Glutamatergic neuron (in vitro differentiated cells): ENCODE results near the gene GLI2. TPM values are rescaled to one million over a fixed set of nuclear protein-coding genes. Genes with fewer than 3 reads are reported as not detected.

ENCODE experiments used
- DNase-seq: peaks from one replicate; pipeline ENCODE4 v3.0.0; 2022
- H3K27ac Mint-ChIP-seq: one replicate; pipeline ENCODE4 v1.8.0; 2020; ENCODE audit warnings: mild to moderate bottlenecking, mixed read lengths, inconsistent platforms; ENCODE audit not compliant: unreplicated experiment
- H3K27me3 Mint-ChIP-seq: one replicate; pipeline ENCODE4 v1.8.0; 2020; ENCODE audit warnings: mild to moderate bottlenecking, moderate library complexity, mixed read lengths, inconsistent platforms; ENCODE audit not compliant: unreplicated experiment
- H3K36me3 Mint-ChIP-seq: one replicate; pipeline ENCODE4 v1.8.0; 2020; ENCODE audit warnings: mild to moderate bottlenecking, mixed read lengths, inconsistent platforms; ENCODE audit not compliant: unreplicated experiment
- H3K4me1 Mint-ChIP-seq: one replicate; pipeline ENCODE4 v1.8.0; 2020; ENCODE audit warnings: mild to moderate bottlenecking, low read depth, mixed read lengths, inconsistent platforms; ENCODE audit not compliant: unreplicated experiment
- H3K4me3 Mint-ChIP-seq: one replicate; pipeline ENCODE4 v1.8.0; 2020; ENCODE audit warnings: mild to moderate bottlenecking, mixed read lengths, inconsistent platforms; ENCODE audit not compliant: unreplicated experiment
- H3K9me3 Mint-ChIP-seq: one replicate; pipeline ENCODE4 v1.8.0; 2020; ENCODE audit warnings: mild to moderate bottlenecking, moderate library complexity, mixed read lengths, inconsistent platforms; ENCODE audit not compliant: unreplicated experiment
- total RNA-seq: library from RNA; stranded (reverse); fragmentation: NEBNext Ultra II Directional; extraction: Animal tissue kit (Norgen Biotek cat#: 25700); gene quantifications from one replicate; pipeline ENCODE4 v1.2.1, GENCODE V29; 2021; ENCODE audit not compliant: unreplicated experiment
- TF ChIP-seq, protein P1 (sequence below): fragments of 200-600 bp; sonication (generic); IDR thresholded peaks from one replicate; pipeline ENCODE4 v1.5.0; 2021; ENCODE audit not compliant: partially characterized antibody, unreplicated experiment

GLI2 gene
- total RNA-seq, 1 donor from 2014 or later = 3.9 TPM

DNA sequence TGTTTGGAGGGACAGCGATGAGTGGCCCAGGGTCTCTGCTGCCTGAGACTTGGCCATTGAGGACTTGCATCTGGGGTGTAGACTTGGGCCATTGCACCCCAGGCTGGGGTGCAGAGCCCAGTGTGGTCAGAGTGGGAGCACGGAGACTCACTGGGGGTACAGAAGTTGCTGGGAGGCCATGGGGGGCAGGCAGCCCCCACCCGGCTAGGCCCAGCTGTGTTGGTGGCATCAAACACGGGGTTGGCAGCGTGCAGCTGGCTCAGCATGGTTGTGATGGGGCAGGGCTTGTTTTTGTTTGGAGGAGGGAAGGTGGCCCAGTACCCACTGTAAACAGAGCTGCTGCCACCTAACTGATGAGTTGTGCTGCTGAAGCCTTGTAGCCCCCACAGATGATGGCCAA lies 42.1 kb downstream of the GLI2 start:
- H3K27me3 Mint-ChIP-seq = peaks cover 2% of the 10 kb centered on the region
- no peaks in the 10 kb centered on the region for H3K36me3 Mint-ChIP-seq
- no peaks in the 10 kb centered on the region for H3K9me3 Mint-ChIP-seq
- peaks cover 5% of the 10 kb centered on the region for H3K4me1 Mint-ChIP-seq
- H3K27ac Mint-ChIP-seq = no peak overlapping the region
- TF ChIP-seq, protein P1, sequence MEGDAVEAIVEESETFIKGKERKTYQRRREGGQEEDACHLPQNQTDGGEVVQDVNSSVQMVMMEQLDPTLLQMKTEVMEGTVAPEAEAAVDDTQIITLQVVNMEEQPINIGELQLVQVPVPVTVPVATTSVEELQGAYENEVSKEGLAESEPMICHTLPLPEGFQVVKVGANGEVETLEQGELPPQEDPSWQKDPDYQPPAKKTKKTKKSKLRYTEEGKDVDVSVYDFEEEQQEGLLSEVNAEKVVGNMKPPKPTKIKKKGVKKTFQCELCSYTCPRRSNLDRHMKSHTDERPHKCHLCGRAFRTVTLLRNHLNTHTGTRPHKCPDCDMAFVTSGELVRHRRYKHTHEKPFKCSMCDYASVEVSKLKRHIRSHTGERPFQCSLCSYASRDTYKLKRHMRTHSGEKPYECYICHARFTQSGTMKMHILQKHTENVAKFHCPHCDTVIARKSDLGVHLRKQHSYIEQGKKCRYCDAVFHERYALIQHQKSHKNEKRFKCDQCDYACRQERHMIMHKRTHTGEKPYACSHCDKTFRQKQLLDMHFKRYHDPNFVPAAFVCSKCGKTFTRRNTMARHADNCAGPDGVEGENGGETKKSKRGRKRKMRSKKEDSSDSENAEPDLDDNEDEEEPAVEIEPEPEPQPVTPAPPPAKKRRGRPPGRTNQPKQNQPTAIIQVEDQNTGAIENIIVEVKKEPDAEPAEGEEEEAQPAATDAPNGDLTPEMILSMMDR = no peak
- DNase-seq = no peak
- no peak overlapping the region for H3K4me3 Mint-ChIP-seq

DNA sequence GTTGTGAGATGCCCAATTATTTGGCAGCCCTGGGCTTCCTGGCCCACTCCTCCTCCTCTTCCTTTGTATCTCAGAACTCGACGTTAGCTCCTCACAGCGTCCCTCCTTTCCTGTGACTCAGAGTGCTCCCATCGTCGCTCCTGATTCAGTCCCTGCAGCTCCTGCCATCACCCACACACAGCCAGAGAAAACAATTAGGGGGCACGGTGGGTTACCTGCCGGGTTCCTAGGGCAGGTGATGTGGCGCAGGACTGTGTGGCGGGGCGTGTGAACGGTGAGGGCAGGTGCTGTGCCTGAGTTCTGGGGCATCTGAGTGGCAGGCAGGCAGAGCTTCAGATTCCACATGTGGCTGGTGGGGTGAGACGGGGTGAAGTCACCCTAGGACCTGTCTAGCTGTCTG lies 42.6 kb downstream of the GLI2 start:
- TF ChIP-seq, protein P1 = no peak
- Mint-ChIP-seq H3K4me1 (peaks cover 7% of the 10 kb centered on the region), H3K27me3 (peaks cover 2% of the 10 kb centered on the region), H3K36me3 (no peaks in the 10 kb centered on the region), H3K27ac (no peak overlapping the region), H3K9me3 (no peaks in the 10 kb centered on the region), H3K4me3 (no peak overlapping the region)
- DNase-seq = no peak

DNA sequence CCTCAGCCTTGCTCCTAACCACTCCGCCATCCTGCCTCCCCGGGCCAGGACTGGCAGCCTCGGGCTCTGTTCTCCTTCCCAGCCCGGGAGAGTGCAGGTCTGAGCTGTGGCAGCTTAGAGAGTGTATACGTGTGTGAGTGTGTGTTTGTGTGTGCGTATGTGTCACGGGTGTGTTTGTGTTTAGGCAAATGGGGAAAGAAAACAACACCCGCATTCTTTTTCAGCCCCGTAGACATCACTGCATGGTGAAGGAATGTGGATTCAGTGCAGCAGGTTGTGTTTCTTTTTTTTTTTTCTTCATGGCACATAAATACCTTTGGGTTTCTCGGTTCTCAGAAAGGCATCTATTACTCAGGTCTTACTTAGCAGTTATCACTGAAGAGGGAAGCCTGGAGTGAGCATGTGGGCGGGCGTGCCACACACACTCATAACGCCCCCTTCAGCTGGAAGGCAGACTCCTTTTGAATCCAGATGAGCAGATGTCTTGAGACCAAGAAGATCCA lies 44.2 kb downstream of the GLI2 start:
- H3K4me1 Mint-ChIP-seq = peaks cover 9% of the 10 kb centered on the region
- DNase-seq = no peak
- no peak overlapping the region for H3K4me3 Mint-ChIP-seq
- no peaks in the 10 kb centered on the region for H3K36me3 Mint-ChIP-seq
- H3K27me3 Mint-ChIP-seq = no peaks in the 10 kb centered on the region
- H3K27ac Mint-ChIP-seq = no peak overlapping the region
- no peaks in the 10 kb centered on the region for H3K9me3 Mint-ChIP-seq
- TF ChIP-seq, protein P1 = no peak

DNA sequence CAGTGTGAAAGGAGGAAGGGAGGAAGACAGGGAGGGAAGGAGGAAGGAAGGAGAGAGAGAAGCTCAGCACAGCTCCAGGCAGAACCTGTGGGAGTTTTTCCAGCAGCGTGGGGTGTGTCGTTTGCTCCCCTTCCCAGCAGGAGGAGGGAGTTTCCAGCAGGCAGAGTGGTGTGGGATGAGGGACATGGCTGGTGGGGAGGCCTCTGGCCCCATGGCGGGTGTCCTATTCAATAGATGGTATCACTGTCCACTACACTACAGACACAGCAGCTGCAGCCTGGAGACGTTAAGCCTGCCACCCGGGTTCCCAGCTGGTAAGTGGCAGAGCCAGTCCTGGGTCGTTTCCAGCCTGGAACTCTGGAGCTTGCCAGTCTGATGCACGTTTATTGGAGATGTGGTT lies 44.7 kb downstream of the GLI2 start:
- peaks cover 9% of the 10 kb centered on the region for H3K4me1 Mint-ChIP-seq
- no peak overlapping the region for H3K4me3 Mint-ChIP-seq
- no peak overlapping the region for H3K27ac Mint-ChIP-seq
- no peaks in the 10 kb centered on the region for H3K9me3 Mint-ChIP-seq
- TF ChIP-seq, protein P1 = no peak
- no peak for DNase-seq
- no peaks in the 10 kb centered on the region for H3K36me3 Mint-ChIP-seq
- no peaks in the 10 kb centered on the region for H3K27me3 Mint-ChIP-seq

DNA sequence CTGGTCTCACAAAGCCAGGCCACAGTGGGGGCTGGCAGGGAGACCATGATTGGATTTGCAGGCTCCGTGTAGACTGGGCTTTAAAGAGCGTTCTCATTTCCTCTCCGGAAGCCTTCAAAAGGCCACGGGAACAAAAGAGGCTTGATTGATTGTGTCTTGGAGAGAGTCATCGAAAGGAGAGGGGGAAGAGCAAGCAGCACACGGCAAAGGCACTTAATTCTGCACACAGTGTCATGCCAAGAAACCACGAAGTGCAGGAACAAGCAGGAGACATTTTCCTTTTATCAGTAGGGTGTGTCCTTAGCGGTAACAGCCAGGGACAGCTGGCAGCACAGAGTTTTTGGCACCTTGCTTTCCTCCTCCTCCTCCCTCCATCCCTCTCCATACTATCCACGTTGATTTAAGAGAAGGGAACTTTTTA lies 47.7 kb downstream of the GLI2 start:
- no peaks in the 10 kb centered on the region for H3K36me3 Mint-ChIP-seq
- H3K27ac Mint-ChIP-seq = no peak overlapping the region
- no peak for DNase-seq
- H3K4me1 Mint-ChIP-seq = peaks cover 11% of the 10 kb centered on the region
- H3K27me3 Mint-ChIP-seq = peaks cover 2% of the 10 kb centered on the region
- H3K9me3 Mint-ChIP-seq = no peaks in the 10 kb centered on the region
- H3K4me3 Mint-ChIP-seq = no peak overlapping the region
- TF ChIP-seq, protein P1 = no peak
